Activated CD4-positive, alpha-beta T cell treated with anti-CD3 and anti-CD28 coated beads for 36 hours (primary cell): ENCODE data around the gene ZNF107. TPM values are rescaled to one million over a fixed set of nuclear protein-coding genes. Genes with fewer than 3 reads are reported as not detected.
A peak's percentile ranks its signal among the peaks of the same experiment; 100 is the strongest.
"Not testable (repeated sequence)": the region's sequence is repeated elsewhere in the genome, so short reads cannot be mapped to it uniquely, and the experiment has no call there.

Experiments
- ATAC-seq: fragments of 200-7000 bp; cut with Tn5 transposase; one replicate; pipeline ENCODE4 v1.10.0; 2021; ENCODE audit warnings: mild to moderate bottlenecking, moderate library complexity
- CTCF ChIA-PET: fragments of 350-600 bp; sonication (Branson Sonifier 250); formaldehyde crosslinking; loops from one replicate; lab custom pipeline; 2021; ENCODE audit warnings: antibody characterized with exemption; lab: Charles Lee
- POLR2A ChIA-PET: fragments of 350-600 bp; sonication (Branson Sonifier 250); formaldehyde crosslinking; loops from one replicate; lab custom pipeline; 2021; ENCODE audit warnings: antibody characterized with exemption, inconsistent platforms; lab: Charles Lee
- DNase-seq: peaks from one replicate; pipeline ENCODE4 v3.0.0-alpha.2; 2020
- H3K27ac Mint-ChIP-seq: one replicate; pipeline ENCODE4 v1.8.0; 2021; ENCODE audit warnings: mixed read lengths
- H3K27me3 Mint-ChIP-seq: one replicate; pipeline ENCODE4 v1.8.0; 2021; ENCODE audit warnings: mixed read lengths
- H3K36me3 Mint-ChIP-seq: one replicate; pipeline ENCODE4 v1.8.0; 2021; ENCODE audit warnings: low read depth, mixed read lengths
- H3K4me1 Mint-ChIP-seq: one replicate; pipeline ENCODE4 v1.8.0; 2021; ENCODE audit warnings: mixed read lengths
- H3K4me3 Mint-ChIP-seq: one replicate; pipeline ENCODE4 v1.8.0; 2021; ENCODE audit warnings: mild to moderate bottlenecking, moderate library complexity, mixed read lengths
- H3K9me3 Mint-ChIP-seq: one replicate; pipeline ENCODE4 v1.8.0; 2021; ENCODE audit warnings: low read depth, mixed read lengths
- intact Hi-C, 2 experiments: fragments of 100-400 bp; cut with DNase I in 1 of 2; cut with micrococcal nuclease in 1 of 2; formaldehyde crosslinking; loops; one replicate each; pipeline versions ENCODE4 v1.14.2 to v1.15.1; 2022 to 2024; cut with DNase I, micrococcal nuclease
- total RNA-seq, 2 experiments: library from RNA; stranded (reverse); gene quantifications; one replicate each; pipeline ENCODE4 v1.2.3, GENCODE V29; 2021

ZNF107 gene
- total RNA-seq, 2 experiments from 2014 or later, result 16.5 to 19.7 TPM

GRCh38 chr7:64685741-64686140 is 19.8 kb downstream of the ZNF107 start:
- Mint-ChIP-seq H3K27me3 (no peaks in the 10 kb centered on the region), H3K9me3 (peaks cover 37% of the 10 kb centered on the region), H3K27ac (peak overlapping the region; percentile 7), H3K4me3 (no peak overlapping the region), H3K4me1 (peaks cover 35% of the 10 kb centered on the region), H3K36me3 (peaks cover 19% of the 10 kb centered on the region)
- CTCF ChIA-PET, result no interaction called here
- intact Hi-C loops, result no loop called here
- POLR2A ChIA-PET, result no interaction called here
- no peak for ATAC-seq
- DNase-seq, result no peak

GRCh38 chr7:64686493-64687184 is 20.7 kb downstream of the ZNF107 start:
- H3K27me3 Mint-ChIP-seq, result no peaks in the 10 kb centered on the region
- DNase-seq (peak; percentile 54), ATAC-seq (peak; percentile 67)
- intact Hi-C loops, result no loop called here
- H3K9me3 Mint-ChIP-seq, result peaks cover 37% of the 10 kb centered on the region
- H3K36me3 Mint-ChIP-seq, result peaks cover 25% of the 10 kb centered on the region
- peaks cover 35% of the 10 kb centered on the region for H3K4me1 Mint-ChIP-seq
- no peak overlapping the region for H3K4me3 Mint-ChIP-seq
- CTCF ChIA-PET, result interaction anchor here (0.6 kb wide), 1 partner anchor 685 kb away, joined by 3 read pairs; no protein-coding TSS in a partner anchor
- POLR2A ChIA-PET, result no interaction called here
- H3K27ac Mint-ChIP-seq, result peak overlapping the region; percentile 49

DNA sequence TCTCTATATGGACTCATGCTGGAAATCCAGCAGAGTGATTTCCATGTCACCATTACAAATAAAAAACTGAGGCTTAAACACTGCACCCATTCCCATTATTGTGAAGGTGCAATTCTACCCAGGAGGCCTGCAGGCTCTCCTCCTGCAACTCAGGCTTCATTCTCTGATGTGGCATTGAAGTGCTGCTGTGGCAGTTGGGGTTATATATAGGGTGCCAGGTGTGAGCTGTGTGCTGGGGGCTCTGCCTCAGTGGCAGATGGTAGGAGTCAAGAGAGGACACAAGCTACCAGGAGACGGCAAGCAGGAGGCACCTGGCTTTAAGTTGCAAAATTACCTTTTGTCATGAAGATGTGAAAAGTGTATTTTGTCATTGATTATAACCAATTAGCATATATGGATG is 21.3 kb downstream of the ZNF107 start:
- Mint-ChIP-seq H3K4me3 (no peak overlapping the region), H3K4me1 (peaks cover 35% of the 10 kb centered on the region), H3K27me3 (no peaks in the 10 kb centered on the region), H3K9me3 (peaks cover 40% of the 10 kb centered on the region), H3K27ac (peak overlapping the region; percentile 49), H3K36me3 (peaks cover 31% of the 10 kb centered on the region)
- CTCF ChIA-PET, result interaction anchor here (0.6 kb wide), 1 partner anchor 684 kb away, joined by 3 read pairs; no protein-coding TSS in a partner anchor
- no peak for ATAC-seq
- POLR2A ChIA-PET, result no interaction called here
- DNase-seq, result no peak
- intact Hi-C loops, result no loop called here

GRCh38 chr7:64688988-64689387 is 23.1 kb downstream of the ZNF107 start:
- ChIA-PET POLR2A (no interaction called here), CTCF (no interaction called here)
- H3K4me3 Mint-ChIP-seq, result no peak overlapping the region
- H3K36me3 Mint-ChIP-seq, result peaks cover 42% of the 10 kb centered on the region
- intact Hi-C loops, result no loop called here
- ATAC-seq (no peak), DNase-seq (no peak)
- H3K27me3 Mint-ChIP-seq, result no peaks in the 10 kb centered on the region
- peaks cover 42% of the 10 kb centered on the region for H3K9me3 Mint-ChIP-seq
- H3K27ac Mint-ChIP-seq, result no peak overlapping the region
- peaks cover 35% of the 10 kb centered on the region for H3K4me1 Mint-ChIP-seq

DNA sequence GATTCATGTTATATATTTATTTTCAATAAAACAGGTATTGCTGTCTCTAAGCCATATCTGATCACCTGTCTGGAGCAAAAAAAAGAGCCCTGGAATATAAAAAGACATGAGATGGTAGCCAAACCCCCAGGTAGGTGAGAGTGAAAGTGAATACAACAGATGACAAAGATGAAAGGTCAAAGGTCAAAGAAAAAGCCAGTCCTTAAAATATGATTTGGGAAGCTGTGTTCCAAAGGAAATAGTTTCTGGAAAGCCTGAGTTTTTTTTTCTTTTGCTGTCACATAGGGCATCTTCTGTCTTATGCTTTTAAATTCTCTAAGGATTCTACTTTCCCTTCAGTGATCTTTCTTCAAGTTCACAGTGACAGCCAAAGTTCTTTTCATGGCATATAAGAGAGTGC is 25.9 kb downstream of the ZNF107 start:
- H3K36me3 Mint-ChIP-seq, result peaks cover 67% of the 10 kb centered on the region
- ChIA-PET POLR2A (no interaction called here), CTCF (no interaction called here)
- H3K4me1 Mint-ChIP-seq, result peaks cover 10% of the 10 kb centered on the region
- H3K27ac Mint-ChIP-seq, result no peak overlapping the region
- DNase-seq (no peak), ATAC-seq (no peak)
- H3K9me3 Mint-ChIP-seq, result peaks cover 21% of the 10 kb centered on the region
- intact Hi-C loops, result no loop called here
- H3K27me3 Mint-ChIP-seq, result no peaks in the 10 kb centered on the region
- no peak overlapping the region for H3K4me3 Mint-ChIP-seq

DNA sequence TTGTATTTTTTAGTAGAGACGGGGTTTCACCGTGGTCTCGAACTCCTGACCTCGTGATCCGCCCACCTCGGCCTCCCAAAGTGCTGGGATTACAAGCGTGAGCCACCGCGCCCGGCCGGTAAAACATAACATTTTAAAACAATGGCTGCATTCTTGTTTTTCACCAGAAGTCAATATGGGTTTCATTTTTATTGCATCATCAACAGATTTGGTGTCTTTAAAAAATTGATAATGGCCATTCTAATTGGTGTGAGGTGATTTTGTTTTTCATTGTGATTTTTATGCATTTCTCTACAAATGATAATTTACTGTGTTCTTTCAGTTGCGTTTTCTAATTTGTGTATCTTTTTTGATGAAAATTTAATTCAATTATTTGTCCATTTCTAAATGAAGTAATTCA is 31.9 kb downstream of the ZNF107 start:
- CTCF ChIA-PET, H3K27me3 Mint-ChIP-seq, ATAC-seq, POLR2A ChIA-PET, H3K4me3 Mint-ChIP-seq, DNase-seq, intact Hi-C loops, H3K4me1 Mint-ChIP-seq, H3K27ac Mint-ChIP-seq: not testable (repeated sequence)
- H3K9me3 Mint-ChIP-seq, result peaks cover 15% of the 10 kb centered on the region
- peaks cover 75% of the 10 kb centered on the region for H3K36me3 Mint-ChIP-seq

- POLR2A ChIA-PET, result interaction anchor here (0.7 kb wide), 1 partner anchor 196 kb away, joined by 3 read pairs; the partner anchor contains the start of gene ZNF273
- H3K36me3 Mint-ChIP-seq, result peaks cover 57% of the 10 kb centered on the region
- no peak for ATAC-seq
These were observed 40.8 kb downstream of the ZNF107 start for GRCh38 chr7:64706625-64707292.

GRCh38 chr7:64717896-64718295 is 52.0 kb downstream of the ZNF107 start:
- DNase-seq, CTCF ChIA-PET, ATAC-seq, intact Hi-C loops, H3K4me3 Mint-ChIP-seq, H3K27ac Mint-ChIP-seq, POLR2A ChIA-PET, H3K27me3 Mint-ChIP-seq, H3K4me1 Mint-ChIP-seq, H3K36me3 Mint-ChIP-seq: not testable (repeated sequence)
- peaks cover 17% of the 10 kb centered on the region for H3K9me3 Mint-ChIP-seq

More at GRCh38 chr7:64706625-64707292, 40.8 kb downstream of the ZNF107 start:
- no peak for DNase-seq
- intact Hi-C loops, result loop anchor here in 1 of 2 experiments (10.0 kb wide), 1 partner anchor 382 kb away; no protein-coding TSS in a partner anchor
- no peak overlapping the region for H3K4me3 Mint-ChIP-seq
- H3K27ac Mint-ChIP-seq, result no peak overlapping the region
- H3K4me1 Mint-ChIP-seq, result no peaks in the 10 kb centered on the region
- H3K9me3 Mint-ChIP-seq, result peaks cover 34% of the 10 kb centered on the region
- CTCF ChIA-PET, result interaction anchor here (1.3 kb wide), 1 partner anchor 10 kb away, joined by 4 read pairs; no protein-coding TSS in a partner anchor
- no peaks in the 10 kb centered on the region for H3K27me3 Mint-ChIP-seq

DNA sequence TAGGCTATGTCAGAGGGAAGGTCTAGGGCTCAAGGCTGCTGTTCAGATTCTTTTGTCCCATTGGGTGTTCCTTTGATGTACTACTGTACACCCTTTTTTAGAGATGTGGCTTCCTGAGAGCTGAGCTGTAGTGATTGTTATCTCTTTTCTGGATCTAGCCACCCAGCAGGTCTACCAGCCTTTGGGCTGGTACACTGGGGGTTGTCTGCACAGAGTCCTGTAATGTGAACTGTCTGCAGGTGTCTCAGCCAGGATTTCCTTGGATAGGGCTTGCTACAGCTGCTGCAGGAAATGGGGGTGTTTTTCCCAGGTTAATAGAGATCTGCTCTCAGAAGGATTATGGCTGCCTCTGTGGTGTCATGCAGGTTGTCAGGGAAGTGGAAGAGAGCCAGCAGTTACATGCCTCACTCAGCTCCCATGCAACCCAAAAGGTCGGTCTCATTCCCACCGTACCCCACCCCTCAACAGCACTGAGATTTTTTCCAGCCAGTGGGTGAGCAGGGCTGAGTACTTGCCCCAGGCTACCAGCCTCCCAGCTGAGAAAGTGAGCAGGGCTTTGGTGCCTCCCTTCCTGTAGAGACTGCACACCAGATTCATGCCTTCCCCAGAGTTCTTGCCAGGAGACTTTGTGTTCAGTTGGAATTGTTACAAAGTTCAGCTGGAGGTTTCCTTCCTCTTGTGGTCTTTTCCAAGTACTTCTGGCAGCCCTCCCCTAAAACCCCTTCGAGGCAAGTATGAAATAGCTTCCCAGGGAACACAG is 63.3 kb downstream of the ZNF107 start:
- DNase-seq (no peak), ATAC-seq (no peak)
- Mint-ChIP-seq H3K4me1 (no peaks in the 10 kb centered on the region), H3K27ac (no peak overlapping the region), H3K4me3 (no peak overlapping the region), H3K9me3 (peaks cover 36% of the 10 kb centered on the region), H3K27me3 (no peaks in the 10 kb centered on the region), H3K36me3 (no peaks in the 10 kb centered on the region)
- POLR2A ChIA-PET, result no interaction called here
- intact Hi-C loops, result no loop called here
- CTCF ChIA-PET, result interaction anchor here (0.7 kb wide), 2 partner anchors 65 to 220 kb away, joined by 3 read pairs; partner anchors contain the start of gene ZNF138

GRCh38 chr7:64733550-64734240 is 67.8 kb downstream of the ZNF107 start:
- intact Hi-C loops, result no loop called here

DNA sequence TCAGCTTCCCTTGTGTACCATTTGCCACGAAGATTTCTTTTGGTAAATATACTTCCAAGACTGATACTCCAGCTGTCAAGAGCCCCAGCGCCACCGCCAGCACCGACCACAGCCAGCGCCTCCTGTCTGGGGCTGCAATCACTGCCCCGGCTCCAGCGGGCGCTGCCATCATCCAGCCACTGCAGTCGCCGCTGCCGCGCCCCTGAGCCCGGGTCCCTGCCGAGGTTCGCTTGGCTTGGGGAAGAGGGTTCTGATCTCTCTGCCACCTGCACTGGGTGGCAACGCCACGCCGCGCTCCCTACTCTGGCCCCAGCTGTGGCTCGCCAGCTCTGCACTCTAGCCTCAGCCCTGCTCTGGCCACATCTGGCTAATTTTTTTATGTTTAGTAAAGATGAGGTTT is 70.6 kb downstream of the ZNF107 start:
- no peak overlapping the region for H3K27ac Mint-ChIP-seq
- peaks cover 9% of the 10 kb centered on the region for H3K9me3 Mint-ChIP-seq
- intact Hi-C loops, result no loop called here
- CTCF ChIA-PET, result interaction anchor here (0.7 kb wide), 1 partner anchor 13 kb away, joined by 3 read pairs; no protein-coding TSS in a partner anchor
- ATAC-seq, result no peak
- no peaks in the 10 kb centered on the region for H3K4me1 Mint-ChIP-seq
- no peaks in the 10 kb centered on the region for H3K27me3 Mint-ChIP-seq
- DNase-seq, result no peak
- H3K4me3 Mint-ChIP-seq, result no peak overlapping the region
- H3K36me3 Mint-ChIP-seq, result no peaks in the 10 kb centered on the region
- POLR2A ChIA-PET, result no interaction called here

More at GRCh38 chr7:64733550-64734240, 67.8 kb downstream of the ZNF107 start:
- ATAC-seq (no peak), DNase-seq (no peak)
- peaks cover 11% of the 10 kb centered on the region for H3K9me3 Mint-ChIP-seq
- ChIA-PET CTCF (no interaction called here), POLR2A (no interaction called here)
- H3K36me3 Mint-ChIP-seq, result no peaks in the 10 kb centered on the region
- no peaks in the 10 kb centered on the region for H3K27me3 Mint-ChIP-seq
- H3K4me3 Mint-ChIP-seq, result no peak overlapping the region
- H3K27ac Mint-ChIP-seq, result no peak overlapping the region
- H3K4me1 Mint-ChIP-seq, result no peaks in the 10 kb centered on the region
